CD4-positive, alpha-beta T cell treated with Interleukin-15 for 1 hour (primary cell): ENCODE results near the gene AFTPH.
A peak's percentile ranks its signal among the peaks of the same experiment; 100 is the strongest.

ENCODE experiments used
- DNase-seq: peaks from one replicate; pipeline ENCODE4 v3.0.0-alpha.2; 2020

Gene AFTPH

DNA sequence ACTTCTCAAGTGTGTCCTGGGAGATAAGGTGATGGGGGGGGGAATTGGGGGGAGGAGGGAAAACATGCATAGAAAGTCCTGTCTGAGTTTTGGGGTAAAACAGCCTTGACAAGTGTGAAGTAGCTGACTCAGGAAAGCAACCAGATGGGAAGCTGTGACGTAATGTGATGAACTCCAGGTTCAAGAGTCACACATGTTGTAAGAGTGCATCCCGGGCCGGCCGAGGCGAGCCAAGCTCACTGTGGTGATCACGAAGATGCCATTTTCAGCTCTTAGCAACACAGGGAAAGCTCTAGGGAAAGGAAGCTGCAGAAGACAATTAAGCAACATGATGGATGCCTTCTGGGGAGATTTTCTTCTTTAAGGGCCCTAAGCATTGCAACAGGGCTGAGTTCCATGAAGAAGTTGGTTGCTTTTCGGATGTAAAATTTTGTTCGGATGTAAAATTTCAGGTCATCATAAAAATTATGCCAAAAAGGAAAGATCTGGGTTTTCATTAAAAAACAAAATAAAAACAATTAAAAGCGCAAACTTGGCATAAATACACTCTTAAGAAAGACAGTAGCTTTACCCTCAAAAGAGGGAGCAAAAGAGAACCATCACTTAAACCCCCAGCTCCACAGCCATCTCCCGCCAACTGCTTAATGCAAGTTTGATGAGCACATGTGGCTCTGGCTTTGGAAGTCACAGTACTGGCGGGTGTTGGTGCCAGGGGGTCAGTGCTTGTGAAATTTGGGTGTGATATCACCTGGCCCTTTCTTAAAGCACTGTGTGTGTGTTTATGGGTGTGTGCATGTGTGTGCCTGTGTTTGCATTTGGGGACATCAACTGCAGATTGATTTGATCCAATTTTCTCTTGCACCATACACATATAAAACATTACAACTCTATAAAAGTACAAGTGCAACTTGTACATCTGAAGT is 110.5 kb downstream of the AFTPH start:
- DNase-seq: no peak

DNA sequence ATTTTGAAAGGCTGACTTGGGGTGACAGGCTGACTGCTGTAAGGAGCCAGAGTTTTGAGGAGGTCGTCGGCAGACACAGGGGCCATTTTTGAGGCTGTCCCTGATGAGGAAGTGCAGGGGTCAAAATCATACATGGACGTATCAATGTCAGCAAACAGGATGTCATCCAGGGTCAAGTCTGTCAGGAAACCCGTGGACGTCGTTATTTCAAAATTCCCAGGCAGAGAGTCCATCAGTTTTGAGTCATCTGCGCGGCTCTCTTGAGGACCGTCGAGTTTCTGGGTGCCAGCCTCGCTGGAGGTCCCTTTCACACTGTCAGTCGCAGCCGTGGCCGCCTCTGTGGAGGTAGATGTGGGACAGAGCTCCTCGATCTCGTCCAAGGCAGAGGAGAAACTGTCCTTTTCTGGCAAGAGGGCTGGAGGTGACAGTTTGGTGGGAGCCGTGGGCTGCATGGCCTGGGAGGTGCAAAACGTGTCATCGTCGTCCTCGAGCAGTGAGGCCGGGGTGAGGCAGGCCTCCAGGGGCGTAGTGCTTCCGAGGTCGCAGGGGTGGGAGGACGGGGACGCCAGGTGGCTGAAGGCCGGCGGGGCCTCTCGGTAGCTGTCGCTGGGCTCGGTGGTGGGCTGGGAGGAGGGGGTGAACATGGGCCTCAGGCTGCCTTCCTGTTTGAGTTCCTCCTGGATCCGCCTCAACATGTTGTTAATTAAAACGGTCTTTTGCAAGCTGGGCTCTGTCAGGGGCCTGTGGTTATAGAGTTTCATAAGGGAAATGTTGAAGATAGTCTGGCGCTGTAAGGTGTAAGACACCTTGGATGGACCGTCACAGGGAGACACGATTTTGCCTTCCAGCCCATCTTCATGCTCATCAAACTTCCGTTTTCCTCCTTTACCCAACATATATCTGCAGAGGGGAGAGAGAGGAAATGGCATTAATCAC is 112.1 kb downstream of the AFTPH start:
- DNase-seq: no peak

- DNase-seq: peak; percentile 54
These were observed 113.0 kb downstream of the AFTPH start for GRCh38 chr2:64637000-64637635.

GRCh38 chr2:64637931-64638330 is 113.8 kb downstream of the AFTPH start:
- DNase-seq: no peak

DNA sequence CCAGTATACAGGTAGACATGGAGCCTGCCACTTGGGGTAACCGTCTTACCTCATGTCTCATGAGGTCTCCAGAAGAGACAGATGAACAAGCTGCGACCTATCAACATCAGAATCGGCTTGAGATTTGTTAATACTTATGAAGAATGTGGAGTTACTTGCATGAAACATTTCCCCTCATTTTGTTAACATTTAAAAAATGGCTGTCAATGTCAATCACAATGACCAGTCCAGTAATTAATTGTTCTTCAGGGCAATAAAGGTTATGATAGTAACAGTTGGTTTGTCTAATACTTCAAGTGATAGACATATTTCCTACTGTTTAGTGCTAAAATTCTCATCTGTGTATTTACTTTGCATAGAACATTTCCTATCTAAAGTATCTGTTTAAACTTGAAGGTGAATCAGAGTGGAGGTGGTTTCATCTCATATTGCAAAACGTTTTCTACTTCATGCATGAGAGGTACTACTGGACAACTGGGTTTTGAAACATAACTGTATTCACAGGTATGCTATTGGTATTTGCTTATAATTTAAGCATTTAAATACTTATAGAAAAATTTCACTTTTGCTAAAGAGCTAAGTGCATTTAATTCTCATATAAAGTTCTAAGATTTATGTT is 114.5 kb downstream of the AFTPH start:
- no peak for DNase-seq

GRCh38 chr2:64639691-64640090 is 115.6 kb downstream of the AFTPH start:
- no peak for DNase-seq

- no peak for DNase-seq
These were observed 116.3 kb downstream of the AFTPH start for GRCh38 chr2:64640153-64641044.

DNA sequence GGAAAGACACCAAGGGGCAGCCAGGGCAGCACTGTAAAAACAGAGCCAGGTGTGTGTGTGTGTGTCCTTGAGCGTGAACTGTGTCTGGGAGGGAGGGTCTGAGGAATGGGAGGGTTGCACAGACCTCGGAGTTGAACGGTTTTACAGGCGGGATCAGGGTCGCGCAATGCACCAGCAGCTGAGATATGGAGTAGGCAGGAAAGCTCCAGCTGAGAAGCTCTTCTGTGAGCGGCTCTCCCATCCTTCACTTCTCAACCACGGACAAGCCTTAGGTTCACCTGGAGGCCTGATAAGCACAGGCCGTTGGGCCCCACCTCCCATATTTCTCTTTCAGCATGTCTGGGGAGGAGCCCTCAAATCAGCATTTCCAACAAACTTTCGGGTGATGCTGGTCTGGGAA is 117.5 kb downstream of the AFTPH start:
- no peak for DNase-seq
